ENCODE results near the gene ANGEL1. TPM values are rescaled to one million over a fixed set of nuclear protein-coding genes. Genes with fewer than 3 reads are reported as not detected.

The ANGEL1 gene, protein sequence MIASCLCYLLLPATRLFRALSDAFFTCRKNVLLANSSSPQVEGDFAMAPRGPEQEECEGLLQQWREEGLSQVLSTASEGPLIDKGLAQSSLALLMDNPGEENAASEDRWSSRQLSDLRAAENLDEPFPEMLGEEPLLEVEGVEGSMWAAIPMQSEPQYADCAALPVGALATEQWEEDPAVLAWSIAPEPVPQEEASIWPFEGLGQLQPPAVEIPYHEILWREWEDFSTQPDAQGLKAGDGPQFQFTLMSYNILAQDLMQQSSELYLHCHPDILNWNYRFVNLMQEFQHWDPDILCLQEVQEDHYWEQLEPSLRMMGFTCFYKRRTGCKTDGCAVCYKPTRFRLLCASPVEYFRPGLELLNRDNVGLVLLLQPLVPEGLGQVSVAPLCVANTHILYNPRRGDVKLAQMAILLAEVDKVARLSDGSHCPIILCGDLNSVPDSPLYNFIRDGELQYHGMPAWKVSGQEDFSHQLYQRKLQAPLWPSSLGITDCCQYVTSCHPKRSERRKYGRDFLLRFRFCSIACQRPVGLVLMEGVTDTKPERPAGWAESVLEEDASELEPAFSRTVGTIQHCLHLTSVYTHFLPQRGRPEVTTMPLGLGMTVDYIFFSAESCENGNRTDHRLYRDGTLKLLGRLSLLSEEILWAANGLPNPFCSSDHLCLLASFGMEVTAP
- 16.1 and 17.6 TPM in 2 replicates for total RNA-seq (2014; rRNA removed; shearing (Covaris generic))
- total RNA-seq (2022), result 33.7 and 36.4 TPM in 2 replicates
- percentile 70 among the genes with signal in this experiment for Bru-seq, nascent RNA
- BruChase-seq, experiment 1, labeled RNA remaining after a 6-hour chase, result percentile 75 among the genes with signal in this experiment
- percentile 70 among the genes with signal in this experiment for BruChase-seq, experiment 2, labeled RNA remaining after a 2-hour chase
- long read RNA-seq, full-length matches to known transcripts, result 56 of 90 reads
- long read RNA-seq, partial matches to known transcripts, result 10 of 90 reads
- long read RNA-seq, other reads (novel, unspliced or antisense), result 24 of 90 reads

DNA sequence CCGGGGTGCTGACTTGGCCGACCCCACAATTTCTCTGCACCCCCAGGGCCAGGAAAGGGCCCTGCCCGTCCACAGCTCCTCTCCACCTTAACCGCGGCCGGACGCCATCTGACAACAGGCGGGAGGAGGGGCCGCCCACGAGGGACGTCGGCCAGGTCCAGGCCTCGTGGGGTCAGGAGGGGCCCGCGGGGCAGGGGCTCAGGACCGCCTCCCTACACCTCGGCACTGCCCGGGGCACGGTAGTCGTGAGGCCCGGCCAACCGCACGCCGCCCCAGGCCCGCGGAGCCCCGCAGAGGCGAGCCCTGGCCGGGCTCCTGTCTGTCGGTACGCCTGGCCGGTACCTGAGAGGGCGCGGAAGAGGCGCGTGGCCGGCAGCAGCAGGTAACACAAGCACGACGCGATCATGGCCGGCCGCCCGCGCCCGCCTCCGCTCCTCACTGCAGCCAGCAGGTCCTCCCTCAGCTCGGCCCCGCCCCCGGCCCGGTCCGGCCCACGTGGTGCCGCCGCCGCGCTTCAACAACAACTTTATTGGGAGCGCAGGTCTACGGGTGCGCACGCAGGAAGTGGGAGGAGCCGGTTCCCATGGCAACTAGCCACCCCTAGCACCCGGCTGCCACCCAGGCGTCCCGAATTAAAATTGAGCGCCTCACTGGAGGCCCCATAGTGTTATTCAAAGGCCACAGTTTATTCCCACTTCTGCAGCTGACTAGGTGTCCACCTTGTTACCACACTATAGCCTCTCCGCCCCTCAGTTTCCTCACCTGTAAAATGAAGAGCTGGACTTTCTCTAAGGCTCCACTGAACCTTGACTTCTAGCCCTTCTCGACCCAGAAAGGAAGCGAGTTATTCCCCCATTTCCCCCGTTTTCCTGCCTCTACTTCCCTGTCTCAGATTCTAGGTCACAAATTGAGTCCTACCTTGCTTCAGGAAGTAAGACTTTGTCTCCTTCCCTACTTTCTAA, at the start of gene ANGEL1:
TSS of gene ANGEL1 (minus strand) at position 461 of the 962 bp plus-strand sequence. CDS start at position 406, 55 bp downstream.
- Histone ChIP-seq H3K4me2 (ENCODE audit: low read length) (peak within 1 kb of the TSS; percentile 94), H3K9me2 (ENCODE audit: insufficient read depth, low read length) (no peaks in the 10 kb centered on the region), H3K9me3 (ENCODE audit: low read length) (no peaks in the 10 kb centered on the region), H3K79me2 (ENCODE audit: insufficient read depth, low read depth, low read length) (peaks cover 11% of the 10 kb centered on the region; the same call in 1 of the 2 replicates), H2AFZ (ENCODE audit: low read length) (peak within 1 kb of the TSS; percentile 96), H3K36me3 (ENCODE audit: insufficient read depth, low read length) (peaks cover 17% of the 10 kb centered on the region), H3K27ac (ENCODE audit: low read depth, low read length, poor library complexity, severe bottlenecking) (peak within 1 kb of the TSS; percentile 42), H4K20me1 (ENCODE audit: insufficient read depth, low read length) (no peaks in the 10 kb centered on the region), H3K4me3 (ENCODE audit: low read depth, low read length, poor library complexity, severe bottlenecking) (peak within 1 kb of the TSS; percentile 83), H3K4me1 (ENCODE audit: insufficient read depth, low read length, poor library complexity, severe bottlenecking) (peaks cover 22% of the 10 kb centered on the region)
- BruUV-seq (replicated peaks), result no TSS peak
- intact Hi-C loops (cut with micrococcal nuclease; ENCODE audit: unreplicated experiment), result no loop called here
- DNase-seq (ENCODE audit: low spot score), result peak; percentile 98
- POLR2A ChIA-PET, result interaction anchor here (0.7 to 1.8 kb wide), 6 partner anchors 8 to 286 kb away, joined by 3 to 4 read pairs (median 3); partner anchors contain the start of gene CIPC
- CTCF ChIA-PET (ENCODE audit: unreplicated experiment), result interaction anchor here (1.6 kb wide), 1 partner anchor 28 kb away, joined by 6 read pairs; no protein-coding TSS in a partner anchor
- no peak for TF ChIP-seq EZH2phosphoT487 (IDR thresholded peaks at IDR 0.05; ENCODE audit: borderline replicate concordance, low read depth, low read length)
- TF ChIP-seq, protein P1, sequence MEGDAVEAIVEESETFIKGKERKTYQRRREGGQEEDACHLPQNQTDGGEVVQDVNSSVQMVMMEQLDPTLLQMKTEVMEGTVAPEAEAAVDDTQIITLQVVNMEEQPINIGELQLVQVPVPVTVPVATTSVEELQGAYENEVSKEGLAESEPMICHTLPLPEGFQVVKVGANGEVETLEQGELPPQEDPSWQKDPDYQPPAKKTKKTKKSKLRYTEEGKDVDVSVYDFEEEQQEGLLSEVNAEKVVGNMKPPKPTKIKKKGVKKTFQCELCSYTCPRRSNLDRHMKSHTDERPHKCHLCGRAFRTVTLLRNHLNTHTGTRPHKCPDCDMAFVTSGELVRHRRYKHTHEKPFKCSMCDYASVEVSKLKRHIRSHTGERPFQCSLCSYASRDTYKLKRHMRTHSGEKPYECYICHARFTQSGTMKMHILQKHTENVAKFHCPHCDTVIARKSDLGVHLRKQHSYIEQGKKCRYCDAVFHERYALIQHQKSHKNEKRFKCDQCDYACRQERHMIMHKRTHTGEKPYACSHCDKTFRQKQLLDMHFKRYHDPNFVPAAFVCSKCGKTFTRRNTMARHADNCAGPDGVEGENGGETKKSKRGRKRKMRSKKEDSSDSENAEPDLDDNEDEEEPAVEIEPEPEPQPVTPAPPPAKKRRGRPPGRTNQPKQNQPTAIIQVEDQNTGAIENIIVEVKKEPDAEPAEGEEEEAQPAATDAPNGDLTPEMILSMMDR (conservative IDR thresholded peaks at IDR 0.05; ENCODE audit: low read length), result no peak

DNA sequence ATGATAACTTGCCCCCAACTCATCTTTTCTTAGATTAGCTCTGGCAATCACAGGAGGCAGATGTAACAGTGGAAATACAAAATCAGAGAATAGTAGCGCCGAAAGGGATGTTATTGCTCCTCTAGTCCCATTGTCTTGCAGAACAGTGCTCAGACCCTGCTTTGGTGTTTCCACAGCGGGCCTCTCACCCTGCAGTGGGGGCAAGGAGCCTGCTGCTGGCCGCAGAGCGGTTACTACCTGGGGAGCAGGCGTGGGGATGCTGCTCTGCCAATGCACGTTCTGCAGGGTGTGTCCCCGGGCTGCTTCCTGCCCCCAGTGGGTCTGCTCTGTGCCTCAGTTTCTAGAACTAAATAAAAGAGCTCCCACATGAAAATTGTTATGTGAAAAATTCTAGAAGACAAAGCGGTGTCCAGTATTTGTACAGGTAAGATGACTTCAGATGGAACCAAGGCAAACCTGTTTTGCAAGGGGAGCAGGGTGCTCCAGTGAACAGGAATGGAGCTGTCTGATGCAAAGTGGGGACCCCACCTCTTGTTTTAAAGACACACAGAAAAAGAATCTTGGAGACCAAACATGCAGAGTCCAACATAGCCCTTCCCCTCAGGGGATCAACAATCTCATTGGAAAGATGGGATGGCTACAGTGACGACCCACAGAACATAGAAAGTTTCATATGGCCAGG, 49.0 kb upstream of the ANGEL1 start:
- no peaks in the 10 kb centered on the region for H4K20me1 ChIP-seq (ENCODE audit: insufficient read depth, low read length)
- H3K36me3 ChIP-seq (ENCODE audit: insufficient read depth, low read length), result no peaks in the 10 kb centered on the region
- H3K9me2 ChIP-seq (ENCODE audit: insufficient read depth, low read length), result no peaks in the 10 kb centered on the region
- no peak overlapping the region for H2AFZ ChIP-seq (ENCODE audit: low read length)
- H3K4me3 ChIP-seq (ENCODE audit: low read depth, low read length, poor library complexity, severe bottlenecking), result no peak overlapping the region
- no peak overlapping the region for H3K27ac ChIP-seq (ENCODE audit: low read depth, low read length, poor library complexity, severe bottlenecking)
- DNase-seq (ENCODE audit: low spot score), result no peak
- H3K79me2 ChIP-seq (ENCODE audit: insufficient read depth, low read depth, low read length), result no peaks in the 10 kb centered on the region
- TF ChIP-seq EZH2phosphoT487 (IDR thresholded peaks at IDR 0.05; ENCODE audit: borderline replicate concordance, low read depth, low read length), result no peak
- TF ChIP-seq, protein P1 (conservative IDR thresholded peaks at IDR 0.05; ENCODE audit: low read length), result no peak
- no peaks in the 10 kb centered on the region for H3K9me3 ChIP-seq (ENCODE audit: low read length)
- CTCF ChIA-PET (ENCODE audit: unreplicated experiment), result no interaction called here
- no peaks in the 10 kb centered on the region for H3K4me1 ChIP-seq (ENCODE audit: insufficient read depth, low read length, poor library complexity, severe bottlenecking)
- no peak overlapping the region for H3K4me2 ChIP-seq (ENCODE audit: low read length)
- intact Hi-C loops (cut with micrococcal nuclease; ENCODE audit: unreplicated experiment), result no loop called here
- BruUV-seq (replicated peaks), result no TSS peak
- POLR2A ChIA-PET, result no interaction called here

Data from OCI-LY7 (cell line).